Tongue (tissue), 2 donors: Measurements from ENCODE around the gene TEX48. TPM values are rescaled to one million over a fixed set of nuclear protein-coding genes. Genes with fewer than 3 reads are reported as not detected.

ENCODE experiments used
- DNase-seq: peaks from one replicate; pipeline ENCODE4 v3.0.0-alpha.2; 2015
- total RNA-seq: library from RNA; depleted of rRNA; stranded (reverse); fragments of >200 nt; gene quantifications from one replicate; pipeline ENCODE4 v1.2.3, GENCODE V29; 2014

The TEX48 gene
- not detected for total RNA-seq

GRCh38 chr9:114681594-114682332 lies at the start of gene TEX48:
TEX48 (minus strand) TSS chr9:114682192; CDS start chr9:114671723, 10,469 bp downstream.
- DNase-seq = peak; percentile 73

DNA sequence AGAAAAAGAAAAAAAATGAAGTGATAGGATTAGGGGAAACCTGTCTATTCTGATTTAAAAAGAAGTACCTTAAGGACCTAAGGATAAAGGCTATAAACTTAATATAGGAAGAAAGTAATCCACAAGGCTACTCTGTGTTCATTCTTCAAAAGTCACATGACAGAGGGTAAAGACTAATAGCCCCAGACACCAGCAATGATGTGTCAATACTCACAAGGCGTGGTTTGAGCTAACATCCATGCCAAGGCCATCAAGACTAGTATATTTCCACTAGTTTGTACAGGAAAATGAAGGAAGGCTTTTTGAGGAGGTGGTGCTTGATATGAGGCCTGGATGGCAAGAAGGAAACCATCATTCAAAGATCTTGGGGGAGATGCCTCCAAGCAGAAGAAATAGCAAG lies 49.7 kb upstream of the TEX48 start:
- DNase-seq = no peak

- DNase-seq = no peak
Observed at GRCh38 chr9:114729706-114730105, 47.7 kb upstream of the TEX48 start.

- no peak for DNase-seq
Observed at GRCh38 chr9:114725930-114726329, 43.9 kb upstream of the TEX48 start.

GRCh38 chr9:114724744-114725143 lies 42.8 kb upstream of the TEX48 start:
- DNase-seq = no peak

- no peak for DNase-seq
Observed at GRCh38 chr9:114723931-114724330, 41.9 kb upstream of the TEX48 start.

- peak; percentile 49 for DNase-seq
Observed at GRCh38 chr9:114722937-114723620, 41.1 kb upstream of the TEX48 start.

DNA sequence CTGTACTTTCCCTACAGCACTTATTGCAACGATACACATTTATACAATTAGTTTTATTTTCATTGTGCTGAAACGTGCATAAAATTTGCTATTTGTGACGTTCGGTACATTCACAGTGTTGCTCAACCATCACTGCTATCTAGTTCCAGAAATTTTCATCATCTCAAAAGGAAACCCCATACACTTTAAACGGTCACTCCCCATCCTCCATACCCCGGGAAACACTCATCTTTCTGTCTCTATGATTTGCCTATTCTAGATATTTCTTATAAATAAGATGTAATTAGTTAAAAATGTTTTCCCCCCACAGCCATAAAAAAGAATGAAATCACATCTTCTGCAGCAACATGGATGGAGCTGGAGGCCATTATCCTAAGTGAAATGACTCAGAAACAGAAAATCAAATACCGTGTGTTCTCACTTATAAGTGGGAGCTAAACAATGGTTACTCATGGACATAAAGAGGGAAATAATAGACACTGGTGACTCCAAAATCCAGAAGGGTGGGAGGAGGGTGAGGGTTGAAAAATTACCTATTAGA lies 40.2 kb upstream of the TEX48 start:
- DNase-seq = no peak

DNA sequence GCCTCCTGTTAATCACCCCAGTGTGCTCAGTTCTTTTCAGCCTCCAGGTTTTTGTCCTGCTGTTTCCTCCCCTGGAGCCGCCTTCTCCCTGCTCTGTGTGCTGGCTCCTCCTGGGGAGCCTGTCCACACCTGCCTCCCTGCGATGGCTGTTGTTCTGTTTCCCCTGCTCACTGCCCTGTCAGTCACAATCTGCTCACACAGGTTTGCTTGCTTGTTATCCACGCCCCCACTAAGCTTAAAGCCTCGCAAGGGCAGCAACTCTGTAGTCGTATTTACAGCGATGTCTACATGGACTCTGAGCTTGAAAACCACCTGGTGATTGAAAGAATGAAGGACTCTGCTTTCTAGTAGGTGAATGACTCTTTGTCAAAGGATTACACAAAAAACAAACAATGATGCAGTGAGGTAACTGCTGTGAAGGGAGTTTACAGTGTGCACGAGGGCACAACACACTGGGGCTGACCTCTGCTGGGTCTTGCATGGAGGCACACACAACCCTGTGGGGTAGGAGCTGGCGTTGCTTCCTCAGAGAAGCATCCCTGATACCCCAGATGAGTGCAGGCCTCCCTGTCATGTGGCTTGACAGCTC lies 39.6 kb upstream of the TEX48 start:
- DNase-seq = peak; percentile 50

GRCh38 chr9:114720086-114720676 lies 38.2 kb upstream of the TEX48 start:
- peak; percentile 70 for DNase-seq

DNA sequence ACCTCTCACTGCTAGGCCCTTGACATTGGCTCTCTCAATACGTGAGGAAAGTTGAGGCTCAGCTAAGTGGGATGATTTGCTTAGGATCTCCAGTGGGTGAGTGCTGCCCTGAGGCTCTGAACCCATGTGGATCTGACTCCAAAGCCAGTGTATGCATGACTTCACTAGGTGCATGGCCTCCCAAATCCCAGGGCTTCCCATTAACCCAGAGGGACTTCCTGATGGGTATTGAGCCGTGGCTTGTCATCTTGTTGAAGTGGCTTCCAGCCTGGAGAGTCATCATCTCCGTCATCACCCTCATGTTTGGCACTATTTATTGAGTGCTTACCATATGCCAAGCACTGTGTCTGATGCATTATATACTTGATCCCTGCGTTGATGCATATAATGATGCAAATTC lies 37.3 kb upstream of the TEX48 start:
- no peak for DNase-seq

GRCh38 chr9:114718801-114719221 lies 36.8 kb upstream of the TEX48 start:
- DNase-seq = no peak

DNA sequence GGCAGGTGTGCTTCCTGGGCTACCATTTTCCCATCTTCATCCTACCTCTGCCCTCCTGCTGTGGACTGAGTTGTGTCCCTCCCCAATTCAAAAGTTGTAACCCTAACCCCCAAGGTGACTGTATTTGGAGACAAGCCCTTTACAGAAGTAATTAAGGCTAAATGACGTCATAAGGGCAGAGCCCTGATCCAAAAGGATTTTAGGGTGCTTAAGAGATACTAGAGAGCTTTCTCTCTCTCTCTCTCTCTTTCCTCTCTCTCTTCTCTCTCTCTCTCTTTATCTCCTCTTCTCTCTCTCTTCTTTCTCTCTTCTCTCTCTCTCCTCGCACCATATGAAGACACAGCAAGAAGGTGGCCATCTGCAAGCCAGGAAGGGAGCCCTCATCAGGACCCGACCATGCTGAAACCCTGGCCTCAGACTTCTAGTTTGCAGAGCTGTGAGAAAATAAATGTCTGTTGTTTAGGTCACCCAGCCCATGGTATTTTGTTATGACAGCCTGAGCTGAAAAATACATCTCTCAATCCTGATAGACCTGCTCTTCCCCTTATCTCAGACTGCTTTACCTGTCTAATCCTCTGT lies 36.0 kb upstream of the TEX48 start:
- DNase-seq = no peak

DNA sequence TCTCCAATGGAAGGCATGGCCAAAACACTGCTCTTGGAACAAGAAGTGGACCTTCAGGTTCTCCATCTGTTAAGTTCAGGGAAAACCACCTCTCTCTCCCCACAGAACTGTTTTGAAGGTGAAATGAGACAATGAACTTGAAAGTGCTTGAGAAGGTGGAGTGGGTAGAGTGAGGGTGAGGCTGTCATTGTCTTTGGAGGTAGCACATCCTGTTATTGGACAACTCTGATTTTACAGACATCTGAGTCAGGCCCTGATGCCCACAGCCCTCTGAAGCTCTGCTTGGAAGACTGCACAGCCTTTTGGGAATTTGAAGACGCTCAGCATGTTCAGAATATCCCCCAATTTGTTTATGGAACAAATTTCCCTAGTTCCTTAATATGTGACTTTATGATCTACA lies 27.6 kb upstream of the TEX48 start:
- DNase-seq = no peak

DNA sequence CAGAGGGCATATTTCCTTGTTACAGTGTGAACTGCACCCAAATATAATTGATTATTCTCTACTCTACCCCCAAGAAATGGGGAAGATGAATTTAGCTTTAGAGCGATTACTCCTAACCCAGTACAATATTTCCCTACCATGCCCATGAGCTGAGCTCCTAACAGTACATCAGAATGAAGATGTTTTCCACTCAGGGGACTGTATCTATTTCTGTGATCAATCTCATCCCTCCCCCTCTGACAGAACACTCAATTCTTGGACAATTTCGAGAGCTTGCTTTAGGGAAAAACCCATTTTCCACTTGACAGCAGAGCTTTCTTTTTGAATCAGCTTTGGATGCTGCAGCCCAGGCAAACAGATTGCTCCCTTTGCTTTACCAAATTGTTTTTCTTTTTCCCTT lies 24.7 kb upstream of the TEX48 start:
- no peak for DNase-seq

- DNase-seq = no peak
Observed at GRCh38 chr9:114701988-114702387, 20.0 kb upstream of the TEX48 start.

DNA sequence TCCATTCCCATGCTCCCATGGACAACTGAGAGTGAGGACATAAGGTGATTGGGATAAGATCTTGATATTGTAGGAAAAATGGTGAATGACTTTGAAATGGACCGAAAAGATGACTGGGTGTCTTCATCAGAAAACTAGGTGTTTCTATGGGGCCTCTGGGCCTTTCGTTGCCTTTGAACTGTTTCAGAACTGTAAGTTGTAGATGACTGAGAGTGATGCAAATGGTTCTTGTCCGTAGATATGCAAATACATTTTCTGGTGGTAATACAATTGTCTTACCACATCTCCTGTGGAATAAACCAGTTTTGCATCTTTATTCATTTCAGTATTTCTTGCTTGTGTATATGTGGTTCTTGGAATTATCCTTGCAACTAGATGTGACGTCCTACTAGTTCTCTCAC lies 16.0 kb upstream of the TEX48 start:
- DNase-seq = no peak

DNA sequence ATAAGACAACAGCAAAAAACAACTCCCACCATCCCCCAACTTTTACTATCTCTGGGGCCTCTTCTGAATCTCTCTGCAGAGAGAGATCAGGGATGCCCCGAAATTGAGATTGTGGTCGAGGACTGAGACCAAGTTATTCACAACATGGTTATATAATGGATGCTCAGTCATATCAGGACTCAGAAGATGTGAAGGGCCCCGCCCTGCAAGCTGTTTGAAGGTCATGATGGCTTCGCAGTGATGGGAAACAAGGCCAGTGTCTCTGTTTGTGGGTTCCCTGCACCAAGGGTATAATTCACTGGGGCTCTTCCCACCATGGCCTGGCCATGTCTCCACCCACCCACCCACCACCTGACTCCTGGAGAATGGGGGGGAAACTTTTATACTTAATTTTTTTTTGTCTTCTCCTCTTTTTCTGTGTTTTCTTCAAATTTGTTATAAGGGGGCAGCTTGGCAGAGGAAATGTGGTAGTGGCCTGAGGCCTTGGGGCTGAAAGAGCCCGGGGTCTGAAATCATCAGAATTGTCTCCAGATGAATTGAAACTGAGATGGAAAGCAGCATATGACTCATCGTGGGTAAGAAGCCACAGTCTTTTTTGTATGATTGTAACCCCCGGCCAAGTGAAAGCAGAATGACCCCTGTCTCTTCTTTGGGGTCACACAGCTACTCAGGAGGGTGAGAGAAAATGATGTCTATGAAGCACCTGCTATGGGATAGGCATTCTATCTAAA lies 15.0 kb upstream of the TEX48 start:
- no peak for DNase-seq

- DNase-seq = no peak
Observed at GRCh38 chr9:114695948-114696347, 14.0 kb upstream of the TEX48 start.

DNA sequence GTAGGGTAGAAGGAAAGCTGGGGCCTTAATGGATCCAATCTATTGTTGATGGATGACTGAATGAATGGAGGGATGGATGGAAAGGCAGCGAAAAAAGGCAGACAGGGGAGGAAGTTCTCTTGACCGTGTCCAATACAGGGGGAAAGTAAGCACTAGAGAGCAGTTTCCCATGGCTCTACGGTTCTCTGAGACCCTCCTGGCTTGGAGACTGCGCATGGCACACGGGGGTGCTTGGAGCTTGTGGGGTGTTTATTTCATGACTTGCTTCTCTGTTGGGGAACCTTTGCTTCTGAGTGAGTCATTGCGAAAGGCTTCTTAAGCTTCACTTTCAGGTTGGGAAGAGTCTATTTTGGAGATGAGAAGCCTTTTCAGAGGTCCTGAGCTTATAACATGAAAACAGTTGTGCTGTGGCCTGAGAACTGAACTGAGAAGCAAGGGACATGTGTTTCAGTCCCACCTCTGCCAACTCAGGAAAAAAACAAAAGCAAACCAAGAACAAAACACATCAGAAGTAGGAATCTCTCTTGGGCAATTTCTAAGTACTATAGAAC lies 12.8 kb upstream of the TEX48 start:
- no peak for DNase-seq

GRCh38 chr9:114694146-114694545 lies 12.2 kb upstream of the TEX48 start:
- DNase-seq = no peak
